PC-3 (cell line): ENCODE data around the gene FILIP1L. TPM values are rescaled to one million over a fixed set of nuclear protein-coding genes. Genes with fewer than 3 reads are reported as not detected.

ENCODE experiments used
- ATAC-seq: fragments of 200-7000 bp; cut with Tn5 transposase; 2 replicates; pipeline ENCODE4 v1.9.1; 2020; ENCODE audit warnings: mild to moderate bottlenecking, moderate library complexity
- BruUV-seq: library from RNA; stranded (reverse); fragments of 400-500 nt; replicated peaks from 2 replicates; lab custom pipeline; 2021; lab: Mats Ljungman, UMichigan
- CTCF ChIA-PET: fragments of 300-600 bp; sonication (Branson Sonifier 250); formaldehyde crosslinking; loops from one replicate; lab custom pipeline; 2022; ENCODE audit warnings: antibody characterized with exemption; lab: Charles Lee
- POLR2A ChIA-PET: fragments of 300-600 bp; sonication (Branson Sonifier 250); formaldehyde crosslinking; loops from one replicate; lab custom pipeline; 2022; ENCODE audit warnings: antibody characterized with exemption; ENCODE audit not compliant: unreplicated experiment; lab: Charles Lee
- DNase-seq: peaks from one replicate; pipeline ENCODE4 v3.0.0-alpha.2; 2015
- H2AFZ ChIP-seq: fragments of 300-600 bp; sonication (generic); 2 replicates; pipeline ENCODE4 v1.6.0; 2016; ENCODE audit warnings: antibody characterized with exemption, low read length
- H3F3A ChIP-seq: fragments of 300-600 bp; sonication (generic); one replicate; pipeline ENCODE4 v1.6.0; 2017; ENCODE audit warnings: antibody characterized with exemption, low read length, control low read depth, mild to moderate bottlenecking; ENCODE audit not compliant: unreplicated experiment
- H3K27ac ChIP-seq: fragments of 300-600 bp; sonication (generic); 2 replicates; pipeline ENCODE4 v1.5.1; 2016; ENCODE audit warnings: mild to moderate bottlenecking, low read length
- H3K27me3 ChIP-seq: fragments of 300-600 bp; sonication (generic); 2 replicates; pipeline ENCODE4 v1.6.1; 2016; ENCODE audit warnings: low read length, mixed read lengths
- H3K36me3 ChIP-seq: fragments of 300-600 bp; sonication (generic); 2 replicates; pipeline ENCODE4 v1.6.1; 2016; ENCODE audit warnings: low read depth, mixed run types, low read length, mixed read lengths
- H3K4me1 ChIP-seq: fragments of 300-600 bp; sonication (generic); 2 replicates; pipeline ENCODE4 v1.5.1; 2016; ENCODE audit warnings: low read length; ENCODE audit not compliant: insufficient read depth
- H3K4me2 ChIP-seq: fragments of 300-600 bp; sonication (generic); 2 replicates; pipeline ENCODE4 v1.6.0; 2016; ENCODE audit warnings: low read length
- H3K4me3 ChIP-seq: fragments of 300-600 bp; sonication (generic); 2 replicates; pipeline ENCODE4 v1.5.1; 2016; ENCODE audit warnings: mild to moderate bottlenecking, low read length, mixed read lengths
- H3K79me2 ChIP-seq: fragments of 300-600 bp; sonication (generic); 2 replicates; pipeline ENCODE4 v1.6.1; 2017; ENCODE audit warnings: low read length, mixed read lengths
- H3K9ac ChIP-seq: fragments of 300-600 bp; sonication (generic); 2 replicates; pipeline ENCODE4 v1.6.0; 2016; ENCODE audit warnings: mild to moderate bottlenecking, low read length
- H3K9me2 ChIP-seq: fragments of 300-600 bp; sonication (generic); replicated peaks from 2 replicates; pipeline ENCODE4 v1.6.1; 2016; ENCODE audit warnings: mixed run types, low read length, mixed read lengths
- H3K9me3 ChIP-seq: fragments of 300-600 bp; sonication (generic); 2 replicates; pipeline ENCODE4 v1.6.1; 2016; ENCODE audit warnings: low read length, mixed read lengths
- H4K20me1 ChIP-seq: fragments of 300-600 bp; sonication (generic); 2 replicates; pipeline ENCODE4 v1.6.1; 2016; ENCODE audit warnings: low read length, mixed read lengths
- CTCF ChIP-seq: fragments of 300-600 bp; sonication (generic); conservative IDR thresholded peaks from 2 replicates; pipeline ENCODE4 v1.5.1; 2017; ENCODE audit warnings: antibody characterized with exemption, low read depth, mild to moderate bottlenecking, low read length
- EZH2 ChIP-seq: fragments of 300-600 bp; sonication (generic); IDR thresholded peaks from one replicate; pipeline ENCODE4 v1.6.1; 2017; ENCODE audit warnings: antibody characterized with exemption, mild to moderate bottlenecking, low read length; ENCODE audit not compliant: unreplicated experiment
- EZH2phosphoT487 ChIP-seq: fragments of 300-600 bp; sonication (generic); IDR thresholded peaks from 2 replicates; pipeline ENCODE4 v1.6.1; 2018; ENCODE audit warnings: mild to moderate bottlenecking, antibody characterized with exemption, low read length, borderline replicate concordance
- intact Hi-C: fragments of 100-400 bp; cut with micrococcal nuclease; formaldehyde crosslinking; loops from 2 replicates; pipeline ENCODE4 v1.9.0; 2023
- total RNA-seq: library from RNA; depleted of rRNA; stranded (reverse); fragments of >200 nt; gene quantifications from 2 replicates; pipeline ENCODE4 v1.2.3, GENCODE V29; 2014

The FILIP1L gene
- total RNA-seq, 1 experiment from 2014 or later = not detected

DNA sequence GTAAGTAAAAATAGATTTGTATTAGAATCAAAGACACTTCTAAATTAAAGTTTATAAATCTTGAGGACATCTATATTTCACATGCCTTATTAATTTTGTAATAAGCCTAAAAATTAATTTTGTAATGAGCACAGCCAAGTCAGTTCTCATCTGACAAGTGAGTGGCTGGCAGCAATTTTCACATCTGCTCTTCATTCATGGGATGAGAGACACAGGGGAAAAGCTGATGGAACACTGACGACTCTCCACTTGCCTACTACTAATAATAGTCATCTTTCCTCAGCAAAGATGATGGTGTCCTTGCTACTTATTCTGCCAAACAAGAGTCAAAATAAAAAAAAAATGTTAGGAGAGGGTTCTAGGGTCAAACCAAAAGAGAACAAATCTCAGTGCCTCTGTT, 311.0 kb downstream of the FILIP1L start:
- Histone ChIP-seq H3K4me3 (no peak overlapping the region), H3K27me3 (no peaks in the 10 kb centered on the region), H3K36me3 (peaks cover 12% of the 10 kb centered on the region; the same call in 1 of the 2 replicates), H3K4me1 (no peaks in the 10 kb centered on the region), H3K9me2 (no peaks in the 10 kb centered on the region), H3F3A (no peaks in the 10 kb centered on the region), H3K4me2 (no peak overlapping the region), H4K20me1 (no peaks in the 10 kb centered on the region), H3K79me2 (no peaks in the 10 kb centered on the region), H3K9ac (no peak overlapping the region), H3K27ac (no peak overlapping the region), H3K9me3 (peaks cover 21% of the 10 kb centered on the region), H2AFZ (no peak overlapping the region)
- ChIA-PET POLR2A (no interaction called here), CTCF (no interaction called here)
- intact Hi-C loops = loop anchor here (1.0 kb wide), 1 partner anchor 14 kb away; no protein-coding TSS in a partner anchor
- TF ChIP-seq EZH2 (no peak), EZH2phosphoT487 (no peak), CTCF (no peak)
- DNase-seq = no peak
- no peak for ATAC-seq
- no TSS peak for BruUV-seq

DNA sequence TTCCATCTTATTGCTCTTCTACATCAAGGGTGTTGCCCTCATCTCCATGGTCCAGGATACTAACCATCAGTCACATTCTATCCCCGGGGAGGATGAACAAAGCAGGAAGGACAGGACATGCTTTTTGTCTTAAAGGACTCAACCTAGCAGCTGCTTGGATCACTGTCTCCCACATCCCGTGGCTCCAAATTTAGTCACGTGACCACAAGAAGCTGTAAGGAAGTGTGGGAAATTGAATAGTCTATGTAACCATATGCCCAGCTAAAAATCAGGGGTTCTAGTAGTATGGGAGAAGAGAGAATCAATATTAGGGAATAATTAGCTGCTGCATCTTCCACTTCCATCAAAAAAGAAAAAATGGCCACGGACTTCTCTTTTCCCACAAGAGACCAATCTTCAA, 314.9 kb downstream of the FILIP1L start:
- Histone ChIP-seq H3K9ac (no peak overlapping the region), H3K79me2 (no peaks in the 10 kb centered on the region), H2AFZ (no peak overlapping the region), H3K27me3 (no peaks in the 10 kb centered on the region), H3K9me3 (0 out of 2 replicates have a peak, but pooled peaks cover 4% of the 10 kb centered on the region), H3K4me3 (no peak overlapping the region), H3K27ac (no peak overlapping the region), H3K4me2 (no peak overlapping the region), H3F3A (no peaks in the 10 kb centered on the region), H3K9me2 (no peaks in the 10 kb centered on the region), H4K20me1 (no peaks in the 10 kb centered on the region), H3K4me1 (no peaks in the 10 kb centered on the region), H3K36me3 (no peaks in the 10 kb centered on the region)
- DNase-seq (no peak), ATAC-seq (no peak)
- CTCF ChIA-PET = no interaction called here
- no TSS peak for BruUV-seq
- TF ChIP-seq CTCF = no peak
- no peak for TF ChIP-seq EZH2phosphoT487
- no peak for TF ChIP-seq EZH2
- POLR2A ChIA-PET = no interaction called here
- intact Hi-C loops = no loop called here

DNA sequence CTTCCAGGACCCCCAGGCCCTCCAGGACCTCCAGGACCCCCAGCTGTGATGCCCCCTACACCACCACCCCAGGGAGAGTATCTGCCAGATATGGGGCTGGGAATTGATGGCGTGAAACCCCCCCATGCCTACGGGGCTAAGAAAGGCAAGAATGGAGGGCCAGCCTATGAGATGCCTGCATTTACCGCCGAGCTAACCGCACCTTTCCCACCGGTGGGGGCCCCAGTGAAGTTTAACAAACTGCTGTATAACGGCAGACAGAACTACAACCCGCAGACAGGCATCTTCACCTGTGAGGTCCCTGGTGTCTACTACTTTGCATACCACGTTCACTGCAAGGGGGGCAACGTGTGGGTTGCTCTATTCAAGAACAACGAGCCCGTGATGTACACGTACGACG, 318.7 kb downstream of the FILIP1L start:
- H3K9ac ChIP-seq = no peak overlapping the region
- no TSS peak for BruUV-seq
- no peaks in the 10 kb centered on the region for H3F3A ChIP-seq
- no peak overlapping the region for H2AFZ ChIP-seq
- no peaks in the 10 kb centered on the region for H3K4me1 ChIP-seq
- no peaks in the 10 kb centered on the region for H3K27me3 ChIP-seq
- no peaks in the 10 kb centered on the region for H3K79me2 ChIP-seq
- POLR2A ChIA-PET = no interaction called here
- no peaks in the 10 kb centered on the region for H3K36me3 ChIP-seq
- intact Hi-C loops = no loop called here
- H3K4me3 ChIP-seq = no peak overlapping the region
- no peak overlapping the region for H3K4me2 ChIP-seq
- CTCF ChIA-PET = no interaction called here
- TF ChIP-seq CTCF (no peak), EZH2 (no peak), EZH2phosphoT487 (no peak)
- ATAC-seq (no peak), DNase-seq (no peak)
- H3K9me2 ChIP-seq = no peaks in the 10 kb centered on the region
- no peaks in the 10 kb centered on the region for H3K9me3 ChIP-seq
- H4K20me1 ChIP-seq = no peaks in the 10 kb centered on the region
- H3K27ac ChIP-seq = no peak overlapping the region
